SK-N-SH treated with all-trans-retinoic acid at 6 μM for 48 hours (cell line): ENCODE measurements around the gene ATP5F1C.
A peak's percentile ranks its signal among the peaks of the same experiment; 100 is the strongest.

Source experiments
- ATAC-seq: fragments of 200-7000 bp; cut with Tn5 transposase; 3 replicates; pipeline ENCODE4 v1.9.1; 2020; ENCODE audit warnings: mild to moderate bottlenecking, moderate library complexity
- BACH2 ChIP-seq: fragments of 250-450 bp; sonication (Bioruptor Pico); IDR thresholded peaks from 2 replicates; pipeline ENCODE4 v1.9.0; 2021; ENCODE audit warnings: mild to moderate bottlenecking, borderline replicate concordance
- CREB5 ChIP-seq: fragments of 250-450 bp; sonication (Bioruptor Pico); IDR thresholded peaks from 2 replicates; pipeline ENCODE4 v1.5.1; 2020; ENCODE audit warnings: low read depth, mild to moderate bottlenecking, moderate library complexity
- CSDC2 ChIP-seq: fragments of 250-450 bp; sonication (Bioruptor Pico); IDR thresholded peaks from 2 replicates; pipeline ENCODE4 v1.5.0; 2020; ENCODE audit warnings: mild to moderate bottlenecking, moderate library complexity
- CSRNP3 ChIP-seq: fragments of 250-450 bp; sonication (Bioruptor Pico); IDR thresholded peaks from 2 replicates; pipeline ENCODE4 v1.5.1; 2021; ENCODE audit warnings: mild to moderate bottlenecking, moderate library complexity
- ESRRG ChIP-seq: fragments of 250-450 bp; sonication (Bioruptor Pico); IDR thresholded peaks from 2 replicates; pipeline ENCODE4 v1.6.1; 2021; ENCODE audit warnings: mild to moderate bottlenecking
- GLIS3 ChIP-seq: fragments of 250-450 bp; sonication (Bioruptor Pico); IDR thresholded peaks from 2 replicates; pipeline ENCODE4 v1.5.0; 2020; ENCODE audit warnings: mild to moderate bottlenecking, moderate library complexity
- ISL1 ChIP-seq: fragments of 250-450 bp; sonication (Bioruptor Pico); IDR thresholded peaks from 2 replicates; pipeline ENCODE4 v2.1.2; 2022; ENCODE audit warnings: mild to moderate bottlenecking, moderate library complexity
- OSR1 ChIP-seq: fragments of 250-450 bp; sonication (Bioruptor Pico); IDR thresholded peaks from 2 replicates; pipeline ENCODE4 v1.8.0; 2022; ENCODE audit warnings: moderate library complexity, mild to moderate bottlenecking, inconsistent platforms
- PATZ1 ChIP-seq: fragments of 250-450 bp; sonication (Bioruptor Pico); IDR thresholded peaks from 2 replicates; pipeline ENCODE4 v1.8.0; 2020; ENCODE audit warnings: mild to moderate bottlenecking, moderate library complexity, borderline replicate concordance
- POU6F1 ChIP-seq: fragments of 250-450 bp; sonication (Bioruptor Pico); IDR thresholded peaks from 2 replicates; pipeline ENCODE4 v1.8.0; 2021; ENCODE audit warnings: low read depth, mild to moderate bottlenecking, moderate library complexity, borderline replicate concordance
- PPARA ChIP-seq: fragments of 250-450 bp; sonication (Bioruptor Pico); IDR thresholded peaks from 2 replicates; pipeline ENCODE4 v1.5.0; 2020; ENCODE audit warnings: mild to moderate bottlenecking, borderline replicate concordance
- RARB ChIP-seq: fragments of 250-450 bp; sonication (Bioruptor Pico); IDR thresholded peaks from 2 replicates; pipeline ENCODE4 v1.8.0; 2021; ENCODE audit warnings: mild to moderate bottlenecking, moderate library complexity
- SNAI2 ChIP-seq: fragments of 250-450 bp; sonication (Bioruptor Pico); IDR thresholded peaks from 2 replicates; pipeline ENCODE4 v1.5.0; 2020; ENCODE audit warnings: mild to moderate bottlenecking, moderate library complexity
- ZC3H10 ChIP-seq: fragments of 250-450 bp; sonication (Bioruptor Pico); IDR thresholded peaks from 2 replicates; pipeline ENCODE4 v1.5.1; 2021; ENCODE audit warnings: mild to moderate bottlenecking, moderate library complexity
- ZFP3 ChIP-seq: fragments of 250-450 bp; sonication (Bioruptor Pico); IDR thresholded peaks from 2 replicates; pipeline ENCODE4 v1.5.0; 2020; ENCODE audit warnings: mild to moderate bottlenecking, moderate library complexity
- ZFP30 ChIP-seq: fragments of 450-650 bp; formaldehyde crosslinking; IDR thresholded peaks from 2 replicates; pipeline ENCODE4 v1.5.0; 2022; ENCODE audit warnings: mild to moderate bottlenecking, moderate library complexity
- ZNF565 ChIP-seq: fragments of 450-650 bp; formaldehyde crosslinking; conservative IDR thresholded peaks from 2 replicates; pipeline ENCODE4 v1.5.0; 2020; ENCODE audit warnings: low read depth, mild to moderate bottlenecking, moderate library complexity
- ZNF70 ChIP-seq: fragments of 450-650 bp; formaldehyde crosslinking; IDR thresholded peaks from 2 replicates; pipeline ENCODE4 v1.5.0; 2020; ENCODE audit warnings: mild to moderate bottlenecking, moderate library complexity
- ZNF8 ChIP-seq: fragments of 450-650 bp; formaldehyde crosslinking; IDR thresholded peaks from 2 replicates; pipeline ENCODE4 v1.5.0; 2020; ENCODE audit warnings: mild to moderate bottlenecking, moderate library complexity

The ATP5F1C gene

GRCh38 chr10:7787857-7788638 lies at the start of gene ATP5F1C, which contains the start of gene KIN:
Gene ATP5F1C (plus strand): TSS chr10:7788177. CDS start chr10:7788208, 31 bp downstream.
Gene KIN (minus strand): TSS chr10:7787993. CDS start chr10:7787933, 60 bp downstream.
- no peak for TF ChIP-seq CSRNP3 (CRISPR knock-in tag)
- no peak for TF ChIP-seq SNAI2 (CRISPR knock-in tag)
- TF ChIP-seq ZNF70 (CRISPR knock-in tag) = no peak
- no peak for TF ChIP-seq ZFP30 (CRISPR knock-in tag)
- TF ChIP-seq RARB (CRISPR knock-in tag) = no peak
- no peak for TF ChIP-seq ZFP3 (CRISPR knock-in tag)
- TF ChIP-seq POU6F1 = no peak
- no peak for TF ChIP-seq GLIS3
- no peak for TF ChIP-seq ESRRG (CRISPR knock-in tag)
- TF ChIP-seq CREB5 (CRISPR knock-in tag) = no peak
- no peak for TF ChIP-seq PPARA (CRISPR knock-in tag)
- no peak for TF ChIP-seq OSR1
- peak; percentile 94 for ATAC-seq

- no peak for ATAC-seq
- TF ChIP-seq BACH2 = no peak
- no peak for TF ChIP-seq ZC3H10
- no peak for TF ChIP-seq ZNF565 (CRISPR knock-in tag)
- no peak for TF ChIP-seq ISL1 (CRISPR knock-in tag)
- no peak for TF ChIP-seq OSR1
- no peak for TF ChIP-seq ZFP3 (CRISPR knock-in tag)
- no peak for TF ChIP-seq CREB5 (CRISPR knock-in tag)
- no peak for TF ChIP-seq ZFP30 (CRISPR knock-in tag)
- no peak for TF ChIP-seq SNAI2 (CRISPR knock-in tag)
- TF ChIP-seq CSDC2 (CRISPR knock-in tag) = no peak
- no peak for TF ChIP-seq ZNF70 (CRISPR knock-in tag)
- TF ChIP-seq ZNF8 (CRISPR knock-in tag) = no peak
- TF ChIP-seq RARB (CRISPR knock-in tag) = no peak
- no peak for TF ChIP-seq CSRNP3 (CRISPR knock-in tag)
- no peak for TF ChIP-seq GLIS3
- TF ChIP-seq PATZ1 = no peak
- TF ChIP-seq POU6F1 = no peak
Measured at GRCh38 chr10:7738536-7739407, 49.2 kb upstream of the ATP5F1C start.
